Liver (tissue), 9 donors: ENCODE data around the gene SLC12A2. TPM values are rescaled to one million over a fixed set of nuclear protein-coding genes. Genes with fewer than 3 reads are reported as not detected.

Experiments used
- DNase-seq: peaks from one replicate; pipeline ENCODE4 v3.0.0-alpha.2; 2017; ENCODE audit warnings: low spot score
- H3K27ac ChIP-seq, 2 donors: one replicate each; pipeline ENCODE4 v1.7.0; 2013; ENCODE audit warnings: inconsistent platforms in 2 of 2, low read length in 2 of 2, control low read depth in 1 of 2, low read depth in 1 of 2, mild to moderate bottlenecking in 1 of 2
- H3K27me3 ChIP-seq, 4 donors: one replicate each; pipeline versions ENCODE4 v1.6.1 to v1.7.0; 2013; ENCODE audit warnings: low read length in 3 of 4, inconsistent platforms in 1 of 4, mild to moderate bottlenecking in 1 of 4, moderate library complexity in 1 of 4; ENCODE audit not compliant: control insufficient read depth in 4 of 4, insufficient read depth in 4 of 4
- H3K36me3 ChIP-seq, 4 donors: one replicate each; pipeline versions ENCODE4 v1.6.1 to v1.7.0; 2013; ENCODE audit warnings: low read length in 3 of 4, mild to moderate bottlenecking in 3 of 4, low read depth in 1 of 4, moderate library complexity in 1 of 4; ENCODE audit not compliant: control insufficient read depth in 4 of 4, insufficient read depth in 3 of 4
- H3K4me1 ChIP-seq, 4 donors: one replicate each; pipeline versions ENCODE4 v1.6.1 to v1.7.0; 2013; ENCODE audit warnings: low read length in 3 of 4, mild to moderate bottlenecking in 3 of 4, moderate library complexity in 1 of 4; ENCODE audit not compliant: control insufficient read depth in 4 of 4, insufficient read depth in 4 of 4
- H3K4me3 ChIP-seq, 3 donors: one replicate each; pipeline versions ENCODE4 v1.6.1 to v1.7.0; 2013; ENCODE audit warnings: low read length in 3 of 3, control low read depth in 1 of 3, low read depth in 1 of 3, mild to moderate bottlenecking in 1 of 3
- H3K9ac ChIP-seq, 2 donors: one replicate each; pipeline ENCODE4 v1.7.0; 2013; ENCODE audit warnings: low read length in 2 of 2, mild to moderate bottlenecking in 2 of 2, moderate library complexity in 2 of 2, control low read depth in 1 of 2, low read depth in 1 of 2
- H3K9me3 ChIP-seq, 4 donors: one replicate each; pipeline versions ENCODE4 v1.6.1 to v1.7.0; 2013; ENCODE audit warnings: low read length in 3 of 4; ENCODE audit not compliant: control insufficient read depth in 4 of 4
- EGR1 ChIP-seq, 2 donors: IDR thresholded peaks; 2 replicates each; pipeline ENCODE4 v1.6.1; 2016 to 2018; ENCODE audit warnings: antibody characterized with exemption in 2 of 2, low read depth in 2 of 2
- FOXA1 ChIP-seq: IDR thresholded peaks from 2 replicates; pipeline ENCODE4 v1.6.1; 2016; ENCODE audit warnings: antibody characterized with exemption
- FOXA2 ChIP-seq: IDR thresholded peaks from 2 replicates; pipeline ENCODE4 v1.6.1; 2016; ENCODE audit warnings: antibody characterized with exemption
- GABPA ChIP-seq, 2 donors: IDR thresholded peaks in 1 of 2; conservative IDR thresholded peaks in 1 of 2; 2 replicates each; pipeline ENCODE4 v1.6.1; 2016; ENCODE audit warnings: antibody characterized with exemption in 2 of 2, mild to moderate bottlenecking in 1 of 2, moderate library complexity in 1 of 2
- HNF4A ChIP-seq, 2 donors: conservative IDR thresholded peaks; 2 replicates each; pipeline ENCODE4 v1.6.1; 2016; ENCODE audit warnings: antibody characterized with exemption in 2 of 2, mild to moderate bottlenecking in 2 of 2
- HNF4G ChIP-seq: IDR thresholded peaks from 2 replicates; pipeline ENCODE4 v1.6.1; 2016; ENCODE audit warnings: antibody characterized with exemption
- JUND ChIP-seq, 2 donors: IDR thresholded peaks; 2 replicates each; pipeline ENCODE4 v1.6.1; 2016; ENCODE audit warnings: antibody characterized with exemption in 2 of 2
- NR2F2 ChIP-seq: IDR thresholded peaks from 2 replicates; pipeline ENCODE4 v1.6.1; 2016; ENCODE audit warnings: antibody characterized with exemption
- RAD21 ChIP-seq, 2 donors: IDR thresholded peaks; 2 replicates each; pipeline ENCODE4 v1.6.1; 2016; ENCODE audit warnings: antibody characterized with exemption in 2 of 2, mild to moderate bottlenecking in 2 of 2
- RXRA ChIP-seq, 2 donors: IDR thresholded peaks; 2 replicates each; pipeline ENCODE4 v1.6.1; 2017 to 2018; ENCODE audit warnings: antibody characterized with exemption in 2 of 2, mild to moderate bottlenecking in 1 of 2
- SP1 ChIP-seq: IDR thresholded peaks from 2 replicates; pipeline ENCODE4 v1.6.1; 2018; ENCODE audit warnings: antibody characterized with exemption, mild to moderate bottlenecking
- TAF1 ChIP-seq: conservative IDR thresholded peaks from 2 replicates; pipeline ENCODE4 v1.6.1; 2016; ENCODE audit warnings: antibody characterized with exemption, mild to moderate bottlenecking
- YY1 ChIP-seq: IDR thresholded peaks from 2 replicates; pipeline ENCODE4 v1.6.1; 2016; ENCODE audit warnings: antibody characterized with exemption, mild to moderate bottlenecking
- WGBS: extraction: QIAGEN DNeasy Blood & Tissue Kit; methylation state at CpG from one replicate; pipeline ENCODE4 v1.1.7; 2013; 5-methylcytosine and 5-hydroxymethylcytosine counted together
- polyA plus RNA-seq, 2 donors: library from polyadenylated mRNA; stranded (reverse) in 1 of 2; unstranded in 1 of 2; fragments of 200-250 nt in 1 of 2; fragments of >200 nt in 1 of 2; fragmentation: Nextera tagmentation in 1 of 2; extraction: Ambion mirVana in 1 of 2; gene quantifications; one replicate each; pipeline versions ENCODE4 v1.2.1 to v1.2.3, GENCODE V29; 2013 to 2015
- total RNA-seq, 2 donors: library from RNA; depleted of rRNA; stranded (reverse); fragments of >200 nt; gene quantifications; one replicate each; pipeline ENCODE4 v1.2.3, GENCODE V29; 2014
- TF ChIP-seq, protein P1 (sequence below): IDR thresholded peaks from 2 replicates; pipeline ENCODE4 v1.6.1; 2016; ENCODE audit warnings: antibody characterized with exemption
- TF ChIP-seq, protein P2 (sequence below): IDR thresholded peaks from 2 replicates; pipeline ENCODE4 v1.6.1; 2016; ENCODE audit warnings: antibody characterized with exemption
- TF ChIP-seq, protein P3 (sequence below): IDR thresholded peaks from 2 replicates; pipeline ENCODE4 v1.6.1; 2016; ENCODE audit warnings: antibody characterized with exemption
- TF ChIP-seq, protein P4 (sequence below): fragments of 150-350 bp; IDR thresholded peaks from 2 replicates; pipeline ENCODE4 v1.5.1; 2017; ENCODE audit warnings: improper control_type of control experiment, low read depth, low read length; ENCODE audit not compliant: missing input control
- TF ChIP-seq, protein P5 (sequence below): IDR thresholded peaks from 2 replicates; pipeline ENCODE4 v1.6.1; 2016; ENCODE audit warnings: antibody characterized with exemption, mild to moderate bottlenecking
- donor health status: healthy.
- donor health status: healthy.
- donor health status: healthy.
- donor health status: healthy.
- donor health status: healthy.

The SLC12A2 gene
- total and polyA plus RNA-seq, 4 donors = 2.5 to 10.9 (median 5.7) TPM

DNA sequence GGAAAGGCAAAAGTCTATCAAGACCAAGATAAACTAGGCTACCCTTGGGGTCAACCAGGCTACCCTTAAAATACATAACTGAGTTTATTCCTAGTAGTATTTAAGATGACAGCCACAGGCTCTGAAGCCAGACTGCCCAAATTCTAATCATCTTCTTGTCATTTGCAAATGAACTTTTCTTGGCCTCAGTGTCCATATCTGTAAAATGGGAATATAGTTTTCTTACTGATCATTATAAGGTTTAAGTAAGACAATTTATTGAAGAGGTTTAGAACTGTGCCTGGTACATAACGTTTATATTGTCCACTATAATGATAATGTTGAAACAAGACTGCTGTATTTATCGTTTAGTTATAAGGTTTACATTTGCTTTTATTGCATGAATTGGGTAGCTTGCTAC lies 112.5 kb downstream of the SLC12A2 start:
- Histone ChIP-seq H3K27ac (no peak overlapping the region), H3K27me3 (no peaks in the 10 kb centered on the region), H3K4me1 (peaks cover 0 to 5% (median 2%) of the 10 kb centered on the region in 4 donors), H3K9ac (no peak overlapping the region), H3K4me3 (no peak overlapping the region), H3K9me3 (no peaks in the 10 kb centered on the region), H3K36me3 (no peaks in the 10 kb centered on the region)
- DNase-seq = no peak
- TF ChIP-seq GABPA (IDR thresholded peaks at IDR 0.05 in 1 of 2, conservative IDR thresholded peaks at IDR 0.05 in 1 of 2) (no peak), FOXA1 (no peak), EGR1 (IDR thresholded peaks at IDR 0.05; ENCODE audit: low read depth in 2 of 2) (no peak), JUND (IDR thresholded peaks at IDR 0.05) (no peak), RXRA (IDR thresholded peaks at IDR 0.05) (no peak), NR2F2 (no peak), FOXA2 (no peak), SP1 (no peak), HNF4G (no peak)
- TF ChIP-seq, protein P1, sequence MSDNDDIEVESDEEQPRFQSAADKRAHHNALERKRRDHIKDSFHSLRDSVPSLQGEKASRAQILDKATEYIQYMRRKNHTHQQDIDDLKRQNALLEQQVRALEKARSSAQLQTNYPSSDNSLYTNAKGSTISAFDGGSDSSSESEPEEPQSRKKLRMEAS = no peak
- TF ChIP-seq, protein P2, sequence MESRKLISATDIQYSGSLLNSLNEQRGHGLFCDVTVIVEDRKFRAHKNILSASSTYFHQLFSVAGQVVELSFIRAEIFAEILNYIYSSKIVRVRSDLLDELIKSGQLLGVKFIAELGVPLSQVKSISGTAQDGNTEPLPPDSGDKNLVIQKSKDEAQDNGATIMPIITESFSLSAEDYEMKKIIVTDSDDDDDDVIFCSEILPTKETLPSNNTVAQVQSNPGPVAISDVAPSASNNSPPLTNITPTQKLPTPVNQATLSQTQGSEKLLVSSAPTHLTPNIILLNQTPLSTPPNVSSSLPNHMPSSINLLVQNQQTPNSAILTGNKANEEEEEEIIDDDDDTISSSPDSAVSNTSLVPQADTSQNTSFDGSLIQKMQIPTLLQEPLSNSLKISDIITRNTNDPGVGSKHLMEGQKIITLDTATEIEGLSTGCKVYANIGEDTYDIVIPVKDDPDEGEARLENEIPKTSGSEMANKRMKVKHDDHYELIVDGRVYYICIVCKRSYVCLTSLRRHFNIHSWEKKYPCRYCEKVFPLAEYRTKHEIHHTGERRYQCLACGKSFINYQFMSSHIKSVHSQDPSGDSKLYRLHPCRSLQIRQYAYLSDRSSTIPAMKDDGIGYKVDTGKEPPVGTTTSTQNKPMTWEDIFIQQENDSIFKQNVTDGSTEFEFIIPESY = no peak
- TF ChIP-seq, protein P3, sequence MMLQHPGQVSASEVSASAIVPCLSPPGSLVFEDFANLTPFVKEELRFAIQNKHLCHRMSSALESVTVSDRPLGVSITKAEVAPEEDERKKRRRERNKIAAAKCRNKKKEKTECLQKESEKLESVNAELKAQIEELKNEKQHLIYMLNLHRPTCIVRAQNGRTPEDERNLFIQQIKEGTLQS = no peak
- TF ChIP-seq, protein P4, sequence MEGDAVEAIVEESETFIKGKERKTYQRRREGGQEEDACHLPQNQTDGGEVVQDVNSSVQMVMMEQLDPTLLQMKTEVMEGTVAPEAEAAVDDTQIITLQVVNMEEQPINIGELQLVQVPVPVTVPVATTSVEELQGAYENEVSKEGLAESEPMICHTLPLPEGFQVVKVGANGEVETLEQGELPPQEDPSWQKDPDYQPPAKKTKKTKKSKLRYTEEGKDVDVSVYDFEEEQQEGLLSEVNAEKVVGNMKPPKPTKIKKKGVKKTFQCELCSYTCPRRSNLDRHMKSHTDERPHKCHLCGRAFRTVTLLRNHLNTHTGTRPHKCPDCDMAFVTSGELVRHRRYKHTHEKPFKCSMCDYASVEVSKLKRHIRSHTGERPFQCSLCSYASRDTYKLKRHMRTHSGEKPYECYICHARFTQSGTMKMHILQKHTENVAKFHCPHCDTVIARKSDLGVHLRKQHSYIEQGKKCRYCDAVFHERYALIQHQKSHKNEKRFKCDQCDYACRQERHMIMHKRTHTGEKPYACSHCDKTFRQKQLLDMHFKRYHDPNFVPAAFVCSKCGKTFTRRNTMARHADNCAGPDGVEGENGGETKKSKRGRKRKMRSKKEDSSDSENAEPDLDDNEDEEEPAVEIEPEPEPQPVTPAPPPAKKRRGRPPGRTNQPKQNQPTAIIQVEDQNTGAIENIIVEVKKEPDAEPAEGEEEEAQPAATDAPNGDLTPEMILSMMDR = no peak
- TF ChIP-seq, protein P5, sequence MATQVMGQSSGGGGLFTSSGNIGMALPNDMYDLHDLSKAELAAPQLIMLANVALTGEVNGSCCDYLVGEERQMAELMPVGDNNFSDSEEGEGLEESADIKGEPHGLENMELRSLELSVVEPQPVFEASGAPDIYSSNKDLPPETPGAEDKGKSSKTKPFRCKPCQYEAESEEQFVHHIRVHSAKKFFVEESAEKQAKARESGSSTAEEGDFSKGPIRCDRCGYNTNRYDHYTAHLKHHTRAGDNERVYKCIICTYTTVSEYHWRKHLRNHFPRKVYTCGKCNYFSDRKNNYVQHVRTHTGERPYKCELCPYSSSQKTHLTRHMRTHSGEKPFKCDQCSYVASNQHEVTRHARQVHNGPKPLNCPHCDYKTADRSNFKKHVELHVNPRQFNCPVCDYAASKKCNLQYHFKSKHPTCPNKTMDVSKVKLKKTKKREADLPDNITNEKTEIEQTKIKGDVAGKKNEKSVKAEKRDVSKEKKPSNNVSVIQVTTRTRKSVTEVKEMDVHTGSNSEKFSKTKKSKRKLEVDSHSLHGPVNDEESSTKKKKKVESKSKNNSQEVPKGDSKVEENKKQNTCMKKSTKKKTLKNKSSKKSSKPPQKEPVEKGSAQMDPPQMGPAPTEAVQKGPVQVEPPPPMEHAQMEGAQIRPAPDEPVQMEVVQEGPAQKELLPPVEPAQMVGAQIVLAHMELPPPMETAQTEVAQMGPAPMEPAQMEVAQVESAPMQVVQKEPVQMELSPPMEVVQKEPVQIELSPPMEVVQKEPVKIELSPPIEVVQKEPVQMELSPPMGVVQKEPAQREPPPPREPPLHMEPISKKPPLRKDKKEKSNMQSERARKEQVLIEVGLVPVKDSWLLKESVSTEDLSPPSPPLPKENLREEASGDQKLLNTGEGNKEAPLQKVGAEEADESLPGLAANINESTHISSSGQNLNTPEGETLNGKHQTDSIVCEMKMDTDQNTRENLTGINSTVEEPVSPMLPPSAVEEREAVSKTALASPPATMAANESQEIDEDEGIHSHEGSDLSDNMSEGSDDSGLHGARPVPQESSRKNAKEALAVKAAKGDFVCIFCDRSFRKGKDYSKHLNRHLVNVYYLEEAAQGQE = no peak
- 89% methylated on average over 2 of the region's 2 CpGs for WGBS

DNA sequence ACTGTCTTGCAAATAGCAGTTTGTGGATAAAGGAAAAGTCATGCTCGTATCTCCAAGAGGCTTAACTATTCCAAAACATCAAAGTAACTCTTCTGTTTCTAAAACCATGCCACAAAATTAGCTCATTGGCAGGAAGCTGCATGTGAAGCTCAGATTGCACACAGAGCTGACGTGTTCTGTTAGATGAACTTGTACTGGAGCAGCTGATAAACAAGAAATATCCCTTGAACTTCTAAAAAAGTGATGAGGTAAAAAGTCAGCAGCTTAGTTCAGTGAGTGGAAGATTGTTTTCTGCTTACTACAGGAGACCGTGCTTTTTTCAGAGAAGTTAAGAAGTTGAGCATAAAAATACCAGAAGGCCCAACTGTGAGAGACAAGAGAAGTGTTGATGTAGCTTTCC lies 113.2 kb downstream of the SLC12A2 start:
- Histone ChIP-seq H3K9me3 (no peaks in the 10 kb centered on the region), H3K27me3 (no peaks in the 10 kb centered on the region), H3K9ac (no peak overlapping the region), H3K4me3 (no peak overlapping the region), H3K36me3 (no peaks in the 10 kb centered on the region), H3K4me1 (peaks cover 0 to 8% (median 3%) of the 10 kb centered on the region in 4 donors), H3K27ac (no peak overlapping the region)
- 84% methylated on average over 3 of the region's 3 CpGs for WGBS
- TF ChIP-seq TAF1 (no peak), HNF4A (conservative IDR thresholded peaks at IDR 0.05) (no peak), YY1 (no peak), EGR1 (IDR thresholded peaks at IDR 0.05; ENCODE audit: low read depth in 2 of 2) (no peak), RAD21 (IDR thresholded peaks at IDR 0.05) (no peak)
- TF ChIP-seq, protein P3 = no peak
- TF ChIP-seq, protein P1 = no peak
- TF ChIP-seq, protein P4 = no peak
- TF ChIP-seq, protein P5 = no peak
- no peak for DNase-seq
